PC-3 (cell line): ENCODE data around the gene CELA1. TPM values are rescaled to one million over a fixed set of nuclear protein-coding genes. Genes with fewer than 3 reads are reported as not detected.

ENCODE experiments used
- ATAC-seq: fragments of 200-7000 bp; cut with Tn5 transposase; 2 replicates; pipeline ENCODE4 v1.9.1; 2020; ENCODE audit warnings: mild to moderate bottlenecking, moderate library complexity
- BruUV-seq: library from RNA; stranded (reverse); fragments of 400-500 nt; replicated peaks from 2 replicates; lab custom pipeline; 2021; lab: Mats Ljungman, UMichigan
- CTCF ChIA-PET: fragments of 300-600 bp; sonication (Branson Sonifier 250); formaldehyde crosslinking; loops from one replicate; lab custom pipeline; 2022; ENCODE audit warnings: antibody characterized with exemption; lab: Charles Lee
- POLR2A ChIA-PET: fragments of 300-600 bp; sonication (Branson Sonifier 250); formaldehyde crosslinking; loops from one replicate; lab custom pipeline; 2022; ENCODE audit warnings: antibody characterized with exemption; ENCODE audit not compliant: unreplicated experiment; lab: Charles Lee
- DNase-seq: peaks from one replicate; pipeline ENCODE4 v3.0.0-alpha.2; 2015
- H2AFZ ChIP-seq: fragments of 300-600 bp; sonication (generic); 2 replicates; pipeline ENCODE4 v1.6.0; 2016; ENCODE audit warnings: antibody characterized with exemption, low read length
- H3F3A ChIP-seq: fragments of 300-600 bp; sonication (generic); one replicate; pipeline ENCODE4 v1.6.0; 2017; ENCODE audit warnings: antibody characterized with exemption, low read length, control low read depth, mild to moderate bottlenecking; ENCODE audit not compliant: unreplicated experiment
- H3K27ac ChIP-seq: fragments of 300-600 bp; sonication (generic); 2 replicates; pipeline ENCODE4 v1.5.1; 2016; ENCODE audit warnings: mild to moderate bottlenecking, low read length
- H3K27me3 ChIP-seq: fragments of 300-600 bp; sonication (generic); 2 replicates; pipeline ENCODE4 v1.6.1; 2016; ENCODE audit warnings: low read length, mixed read lengths
- H3K36me3 ChIP-seq: fragments of 300-600 bp; sonication (generic); 2 replicates; pipeline ENCODE4 v1.6.1; 2016; ENCODE audit warnings: low read depth, mixed run types, low read length, mixed read lengths
- H3K4me1 ChIP-seq: fragments of 300-600 bp; sonication (generic); 2 replicates; pipeline ENCODE4 v1.5.1; 2016; ENCODE audit warnings: low read length; ENCODE audit not compliant: insufficient read depth
- H3K4me2 ChIP-seq: fragments of 300-600 bp; sonication (generic); 2 replicates; pipeline ENCODE4 v1.6.0; 2016; ENCODE audit warnings: low read length
- H3K4me3 ChIP-seq: fragments of 300-600 bp; sonication (generic); 2 replicates; pipeline ENCODE4 v1.5.1; 2016; ENCODE audit warnings: mild to moderate bottlenecking, low read length, mixed read lengths
- H3K79me2 ChIP-seq: fragments of 300-600 bp; sonication (generic); 2 replicates; pipeline ENCODE4 v1.6.1; 2017; ENCODE audit warnings: low read length, mixed read lengths
- H3K9ac ChIP-seq: fragments of 300-600 bp; sonication (generic); 2 replicates; pipeline ENCODE4 v1.6.0; 2016; ENCODE audit warnings: mild to moderate bottlenecking, low read length
- H3K9me2 ChIP-seq: fragments of 300-600 bp; sonication (generic); replicated peaks from 2 replicates; pipeline ENCODE4 v1.6.1; 2016; ENCODE audit warnings: mixed run types, low read length, mixed read lengths
- H3K9me3 ChIP-seq: fragments of 300-600 bp; sonication (generic); 2 replicates; pipeline ENCODE4 v1.6.1; 2016; ENCODE audit warnings: low read length, mixed read lengths
- H4K20me1 ChIP-seq: fragments of 300-600 bp; sonication (generic); 2 replicates; pipeline ENCODE4 v1.6.1; 2016; ENCODE audit warnings: low read length, mixed read lengths
- CTCF ChIP-seq: fragments of 300-600 bp; sonication (generic); conservative IDR thresholded peaks from 2 replicates; pipeline ENCODE4 v1.5.1; 2017; ENCODE audit warnings: antibody characterized with exemption, low read depth, mild to moderate bottlenecking, low read length
- EZH2 ChIP-seq: fragments of 300-600 bp; sonication (generic); IDR thresholded peaks from one replicate; pipeline ENCODE4 v1.6.1; 2017; ENCODE audit warnings: antibody characterized with exemption, mild to moderate bottlenecking, low read length; ENCODE audit not compliant: unreplicated experiment
- EZH2phosphoT487 ChIP-seq: fragments of 300-600 bp; sonication (generic); IDR thresholded peaks from 2 replicates; pipeline ENCODE4 v1.6.1; 2018; ENCODE audit warnings: mild to moderate bottlenecking, antibody characterized with exemption, low read length, borderline replicate concordance
- intact Hi-C: fragments of 100-400 bp; cut with micrococcal nuclease; formaldehyde crosslinking; loops from 2 replicates; pipeline ENCODE4 v1.9.0; 2023
- total RNA-seq: library from RNA; depleted of rRNA; stranded (reverse); fragments of >200 nt; gene quantifications from 2 replicates; pipeline ENCODE4 v1.2.3, GENCODE V29; 2014

Gene CELA1
- total RNA-seq, 1 experiment from 2014 or later: not detected

GRCh38 chr12:51374856-51375255 lies 28.4 kb upstream of the CELA1 start:
- POLR2A ChIA-PET: no interaction called here
- H3K9ac ChIP-seq: no peak overlapping the region

GRCh38 chr12:51374361-51374760 lies 27.9 kb upstream of the CELA1 start:
- peaks cover 68% of the 10 kb centered on the region for H3K36me3 ChIP-seq

More at GRCh38 chr12:51374856-51375255, 28.4 kb upstream of the CELA1 start:
- DNase-seq (no peak), ATAC-seq (no peak)
- Histone ChIP-seq H3K4me1 (peaks cover 32% of the 10 kb centered on the region), H3K9me2 (no peaks in the 10 kb centered on the region), H4K20me1 (no peaks in the 10 kb centered on the region), H3K27me3 (no peaks in the 10 kb centered on the region), H3K36me3 (peaks cover 69% of the 10 kb centered on the region), H3K79me2 (peaks cover 8% of the 10 kb centered on the region), H3K27ac (no peak overlapping the region), H2AFZ (no peak overlapping the region), H3F3A (peaks cover 12% of the 10 kb centered on the region), H3K4me2 (no peak overlapping the region), H3K4me3 (no peak overlapping the region), H3K9me3 (no peaks in the 10 kb centered on the region)
- BruUV-seq: no TSS peak
- intact Hi-C loops: loop anchor here (5.0 kb wide), 1 partner anchor 47 kb away; the partner anchor contains the start of gene SLC4A8
- CTCF ChIA-PET: interaction anchor here (0.5 kb wide), 1 partner anchor 44 kb away, joined by 3 read pairs; no protein-coding TSS in a partner anchor
- TF ChIP-seq CTCF: no peak
- TF ChIP-seq EZH2phosphoT487: no peak
- no peak for TF ChIP-seq EZH2

More at GRCh38 chr12:51374361-51374760, 27.9 kb upstream of the CELA1 start:
- intact Hi-C loops: loop anchor here (5.0 kb wide), 1 partner anchor 48 kb away; the partner anchor contains the start of gene SLC4A8
- H3K9ac ChIP-seq: no peak overlapping the region
- H2AFZ ChIP-seq: no peak overlapping the region
- no peak for ATAC-seq
- H3K4me3 ChIP-seq: no peak overlapping the region
- H3K4me2 ChIP-seq: no peak overlapping the region
- no peaks in the 10 kb centered on the region for H3K9me2 ChIP-seq
- TF ChIP-seq EZH2: no peak
- no peak for TF ChIP-seq CTCF
- TF ChIP-seq EZH2phosphoT487: no peak
- no peaks in the 10 kb centered on the region for H3K9me3 ChIP-seq
- ChIA-PET POLR2A (no interaction called here), CTCF (interaction anchor here (0.5 kb wide), 1 partner anchor 43 kb away, joined by 3 read pairs; no protein-coding TSS in a partner anchor)
- no peaks in the 10 kb centered on the region for H4K20me1 ChIP-seq
- H3K79me2 ChIP-seq: peaks cover 13% of the 10 kb centered on the region
- no peak for DNase-seq
- H3K27me3 ChIP-seq: no peaks in the 10 kb centered on the region
- H3K4me1 ChIP-seq: peaks cover 37% of the 10 kb centered on the region
- H3K27ac ChIP-seq: no peak overlapping the region
- peaks cover 12% of the 10 kb centered on the region for H3F3A ChIP-seq
- BruUV-seq: no TSS peak
